PC-9 (cell line): ENCODE data around the gene UBA3. TPM values are rescaled to one million over a fixed set of nuclear protein-coding genes. Genes with fewer than 3 reads are reported as not detected.

Experiments used
- BruUV-seq: library from RNA; stranded (reverse); fragments of 400-500 nt; replicated peaks from 2 replicates; lab custom pipeline; 2021; lab: Mats Ljungman, UMichigan
- CTCF ChIA-PET: fragments of 300-600 bp; sonication (Branson Sonifier 250); formaldehyde crosslinking; loops from one replicate; lab custom pipeline; 2022; ENCODE audit warnings: antibody characterized with exemption; lab: Charles Lee
- POLR2A ChIA-PET: fragments of 300-600 bp; sonication (Branson Sonifier 250); formaldehyde crosslinking; loops from one replicate; lab custom pipeline; 2022; ENCODE audit warnings: antibody characterized with exemption; ENCODE audit not compliant: unreplicated experiment; lab: Charles Lee
- DNase-seq, 2 experiments: peaks; one replicate each; pipeline versions ENCODE4 v3.0.0 to v3.0.0-alpha.2; 2015 to 2022; ENCODE audit warnings: mixed read lengths in 1 of 2
- H2AFZ ChIP-seq: fragments of 200-600 bp; sonication (generic); 2 replicates; pipeline ENCODE4 v1.8.1; 2017; ENCODE audit warnings: antibody characterized with exemption
- H3F3A ChIP-seq: fragments of 200-600 bp; sonication (generic); 2 replicates; pipeline ENCODE4 v1.8.1; 2017; ENCODE audit warnings: antibody characterized with exemption, mild to moderate bottlenecking, low read depth; ENCODE audit not compliant: insufficient read depth
- H3K27ac ChIP-seq: fragments of 200-600 bp; sonication (generic); 2 replicates; pipeline ENCODE4 v1.6.1; 2016; ENCODE audit warnings: mixed run types
- H3K27me3 ChIP-seq: fragments of 200-600 bp; sonication (generic); 2 replicates; pipeline ENCODE4 v1.6.1; 2016; ENCODE audit warnings: low read depth, mixed run types; ENCODE audit not compliant: insufficient read depth
- H3K36me3 ChIP-seq: fragments of 200-600 bp; sonication (generic); 2 replicates; pipeline ENCODE4 v1.6.1; 2016; ENCODE audit warnings: low read depth, mixed run types
- H3K4me1 ChIP-seq: fragments of 200-600 bp; sonication (generic); replicated peaks from 2 replicates; pipeline ENCODE4 v1.6.1; 2016; ENCODE audit warnings: mixed run types; ENCODE audit not compliant: insufficient read depth
- H3K4me2 ChIP-seq: fragments of 200-600 bp; sonication (generic); 2 replicates; pipeline ENCODE4 v1.6.1; 2017; ENCODE audit warnings: mixed run types
- H3K4me3 ChIP-seq: fragments of 200-600 bp; sonication (generic); 2 replicates; pipeline ENCODE4 v1.6.1; 2016; ENCODE audit warnings: mixed run types
- H3K79me2 ChIP-seq: fragments of 200-600 bp; sonication (generic); 2 replicates; pipeline ENCODE4 v1.6.1; 2017; ENCODE audit warnings: low read depth, mixed run types
- H3K9me2 ChIP-seq: fragments of 200-600 bp; sonication (generic); 2 replicates; pipeline ENCODE4 v1.8.1; 2017; ENCODE audit warnings: mild to moderate bottlenecking; ENCODE audit not compliant: insufficient read depth
- H3K9me3 ChIP-seq: fragments of 200-600 bp; sonication (generic); 2 replicates; pipeline ENCODE4 v1.8.1; 2016; ENCODE audit warnings: low read depth; ENCODE audit not compliant: insufficient read depth
- H4K20me1 ChIP-seq: fragments of 200-600 bp; sonication (generic); 2 replicates; pipeline ENCODE4 v1.8.1; 2017; ENCODE audit not compliant: insufficient read depth
- EZH2 ChIP-seq: fragments of 200-600 bp; sonication (generic); IDR thresholded peaks from 2 replicates; pipeline ENCODE4 v1.8.0; 2017; ENCODE audit warnings: antibody characterized with exemption, low read depth
- intact Hi-C: fragments of 100-400 bp; cut with micrococcal nuclease; formaldehyde crosslinking; loops from one replicate; pipeline ENCODE4 v1.10.0; 2022; ENCODE audit not compliant: unreplicated experiment
- total RNA-seq: library from RNA; stranded (reverse); gene quantifications from 2 replicates; pipeline ENCODE4 v1.2.3, GENCODE V29; 2021
- TF ChIP-seq, protein P1 (sequence below): fragments of 200-600 bp; sonication (generic); conservative IDR thresholded peaks from 2 replicates; pipeline ENCODE4 v1.6.1; 2017; ENCODE audit warnings: mixed run types, antibody characterized with exemption, mild to moderate bottlenecking, moderate library complexity

The UBA3 gene
- total RNA-seq, 1 experiment from 2014 or later = 88.8 TPM

DNA sequence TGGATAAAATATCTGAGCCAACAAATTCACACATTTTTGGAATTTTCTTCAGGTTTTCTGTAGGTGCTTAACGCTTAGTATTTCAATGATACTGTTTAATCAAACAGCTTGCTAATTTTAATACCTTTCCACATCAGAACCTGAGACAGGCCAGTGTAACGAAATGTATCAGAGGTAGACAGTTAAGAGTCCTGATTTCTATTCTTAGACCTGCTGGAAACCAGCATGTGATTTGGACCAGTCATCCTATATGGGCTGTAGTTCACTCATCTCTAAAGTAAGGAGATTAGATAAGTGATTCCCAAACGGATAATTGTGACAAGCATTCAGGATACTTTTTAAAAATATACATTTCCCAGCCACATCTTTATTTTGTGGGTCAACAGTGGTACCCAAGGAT lies 23.0 kb upstream of the UBA3 start:
- Histone ChIP-seq H3K4me2 (no peak overlapping the region), H3F3A (no peaks in the 10 kb centered on the region), H3K4me1 (peaks cover 9% of the 10 kb centered on the region; the same call in 1 of the 2 replicates), H4K20me1 (no peaks in the 10 kb centered on the region), H3K4me3 (no peak overlapping the region), H3K27ac (no peak overlapping the region), H2AFZ (no peak overlapping the region), H3K9me2 (no peaks in the 10 kb centered on the region), H3K79me2 (no peaks in the 10 kb centered on the region), H3K27me3 (no peaks in the 10 kb centered on the region), H3K9me3 (no peaks in the 10 kb centered on the region), H3K36me3 (peaks cover 3% of the 10 kb centered on the region; the same call in 1 of the 2 replicates)
- TF ChIP-seq EZH2 = no peak
- TF ChIP-seq, protein P1, sequence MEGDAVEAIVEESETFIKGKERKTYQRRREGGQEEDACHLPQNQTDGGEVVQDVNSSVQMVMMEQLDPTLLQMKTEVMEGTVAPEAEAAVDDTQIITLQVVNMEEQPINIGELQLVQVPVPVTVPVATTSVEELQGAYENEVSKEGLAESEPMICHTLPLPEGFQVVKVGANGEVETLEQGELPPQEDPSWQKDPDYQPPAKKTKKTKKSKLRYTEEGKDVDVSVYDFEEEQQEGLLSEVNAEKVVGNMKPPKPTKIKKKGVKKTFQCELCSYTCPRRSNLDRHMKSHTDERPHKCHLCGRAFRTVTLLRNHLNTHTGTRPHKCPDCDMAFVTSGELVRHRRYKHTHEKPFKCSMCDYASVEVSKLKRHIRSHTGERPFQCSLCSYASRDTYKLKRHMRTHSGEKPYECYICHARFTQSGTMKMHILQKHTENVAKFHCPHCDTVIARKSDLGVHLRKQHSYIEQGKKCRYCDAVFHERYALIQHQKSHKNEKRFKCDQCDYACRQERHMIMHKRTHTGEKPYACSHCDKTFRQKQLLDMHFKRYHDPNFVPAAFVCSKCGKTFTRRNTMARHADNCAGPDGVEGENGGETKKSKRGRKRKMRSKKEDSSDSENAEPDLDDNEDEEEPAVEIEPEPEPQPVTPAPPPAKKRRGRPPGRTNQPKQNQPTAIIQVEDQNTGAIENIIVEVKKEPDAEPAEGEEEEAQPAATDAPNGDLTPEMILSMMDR = no peak
- ChIA-PET POLR2A (no interaction called here), CTCF (interaction anchor here (0.7 kb wide), 1 partner anchor 110 kb away, joined by 3 read pairs; no protein-coding TSS in a partner anchor)
- intact Hi-C loops = loop anchor here (2.0 kb wide), 1 partner anchor 16 kb away; no protein-coding TSS in a partner anchor
- DNase-seq = no peak
- BruUV-seq = no TSS peak

DNA sequence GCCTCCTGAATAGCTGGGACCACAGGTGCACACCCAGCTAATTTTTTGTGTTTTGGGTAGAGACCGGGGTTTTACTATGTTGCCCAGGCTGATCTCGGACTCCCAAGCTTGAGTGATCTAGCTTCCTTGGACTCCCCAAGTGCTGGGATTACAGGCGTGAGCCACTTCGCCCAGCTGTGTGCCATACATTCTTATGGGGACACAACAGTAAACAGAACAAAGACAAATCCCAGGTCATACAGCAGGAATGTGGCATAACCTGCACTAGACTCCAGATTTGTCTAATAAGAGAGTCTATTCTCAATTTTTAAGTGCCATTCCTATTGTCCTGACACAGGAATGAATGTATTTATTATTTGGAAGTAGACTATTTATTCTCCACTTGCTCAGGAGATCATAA lies 22.2 kb upstream of the UBA3 start:
- H3K4me2 ChIP-seq = no peak overlapping the region
- no peak overlapping the region for H3K27ac ChIP-seq
- peaks cover 3% of the 10 kb centered on the region; the same call in 1 of the 2 replicates for H3K36me3 ChIP-seq
- TF ChIP-seq, protein P1 = no peak
- no peak for TF ChIP-seq EZH2
- no TSS peak for BruUV-seq
- no peaks in the 10 kb centered on the region for H3K9me3 ChIP-seq
- no peaks in the 10 kb centered on the region for H3K27me3 ChIP-seq
- intact Hi-C loops = loop anchor here (2.0 kb wide), 1 partner anchor 16 kb away; no protein-coding TSS in a partner anchor
- H3K4me1 ChIP-seq = peaks cover 9% of the 10 kb centered on the region; the same call in 1 of the 2 replicates
- DNase-seq = peak; percentile 55 to 63
- H4K20me1 ChIP-seq = no peaks in the 10 kb centered on the region
- H2AFZ ChIP-seq = no peak overlapping the region
- CTCF ChIA-PET = no interaction called here
- H3F3A ChIP-seq = no peaks in the 10 kb centered on the region
- no peaks in the 10 kb centered on the region for H3K9me2 ChIP-seq
- POLR2A ChIA-PET = interaction anchor here (0.6 kb wide), 1 partner anchor 80 kb away, joined by 4 read pairs; no protein-coding TSS in a partner anchor
- H3K4me3 ChIP-seq = no peak overlapping the region
- H3K79me2 ChIP-seq = no peaks in the 10 kb centered on the region

DNA sequence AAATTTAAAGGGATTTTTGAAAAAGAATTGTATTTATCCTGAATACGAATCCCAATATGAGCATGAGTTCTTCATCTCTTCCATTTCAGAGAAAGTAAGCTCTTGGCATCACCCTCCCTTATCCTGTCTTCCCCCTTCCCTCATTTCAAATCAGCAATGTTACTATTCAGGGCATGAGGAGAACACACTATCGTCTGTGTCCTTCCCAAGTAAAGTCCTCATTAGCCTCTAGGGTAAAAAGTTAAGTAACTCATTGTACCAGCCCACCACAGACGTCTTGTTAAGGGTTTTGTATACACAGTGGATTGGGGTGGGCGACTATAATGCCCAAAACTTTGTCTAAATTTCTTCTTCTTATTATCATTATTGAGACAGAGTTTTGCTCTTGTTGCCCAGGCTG lies 19.4 kb upstream of the UBA3 start:
- Histone ChIP-seq H2AFZ (no peak overlapping the region), H3K4me1 (peaks cover 9% of the 10 kb centered on the region; the same call in 1 of the 2 replicates), H3K9me3 (no peaks in the 10 kb centered on the region), H3K36me3 (peaks cover 3% of the 10 kb centered on the region; the same call in 1 of the 2 replicates), H3K9me2 (no peaks in the 10 kb centered on the region), H3F3A (no peaks in the 10 kb centered on the region), H3K27me3 (no peaks in the 10 kb centered on the region), H3K4me2 (no peak overlapping the region), H3K79me2 (peaks cover 4% of the 10 kb centered on the region; the same call in 1 of the 2 replicates), H4K20me1 (no peaks in the 10 kb centered on the region), H3K27ac (no peak overlapping the region), H3K4me3 (no peak overlapping the region)
- no TSS peak for BruUV-seq
- intact Hi-C loops = no loop called here
- no peak for DNase-seq
- CTCF ChIA-PET = no interaction called here
- POLR2A ChIA-PET = no interaction called here
- no peak for TF ChIP-seq EZH2
- TF ChIP-seq, protein P1 = no peak
